Thoracic aorta (tissue), 2 donors: ENCODE results near the gene MINDY4. TPM values are rescaled to one million over a fixed set of nuclear protein-coding genes. Genes with fewer than 3 reads are reported as not detected.
A peak's percentile ranks its signal among the peaks of the same experiment; 100 is the strongest.

Source experiments
- ATAC-seq: fragments of 150-250 bp; one replicate; pipeline ENCODE4 v1.8.0; 2017; ENCODE audit warnings: low read depth; ENCODE audit not compliant: insufficient number of reproducible peaks, low FRiP score
- DNase-seq: peaks from one replicate; pipeline ENCODE4 v3.0.0-alpha.2; 2020; ENCODE audit warnings: low spot score
- H3K27ac ChIP-seq, 2 donors: fragments of 200-600 bp; sonication (generic); 1 replicate in 1 of 2; 2 replicates in 1 of 2; pipeline ENCODE4 v1.5.1; 2016; ENCODE audit warnings: mild to moderate bottlenecking in 2 of 2, moderate library complexity in 2 of 2
- H3K27me3 ChIP-seq: fragments of 200-600 bp; sonication (generic); replicated peaks from 2 replicates; pipeline ENCODE4 v1.6.0; 2016; ENCODE audit warnings: mild to moderate bottlenecking; ENCODE audit not compliant: insufficient read depth
- H3K36me3 ChIP-seq: fragments of 200-600 bp; sonication (generic); one replicate; pipeline ENCODE4 v1.5.1; 2016
- H3K4me1 ChIP-seq, 2 donors: fragments of 200-600 bp; sonication (generic); 1 replicate in 1 of 2; 2 replicates in 1 of 2; pipeline versions ENCODE4 v1.5.1 to v1.6.0; 2016; ENCODE audit warnings: low read depth in 2 of 2, mild to moderate bottlenecking in 1 of 2; ENCODE audit not compliant: control insufficient read depth in 1 of 2
- H3K4me3 ChIP-seq: fragments of 200-600 bp; sonication (generic); 2 replicates; pipeline ENCODE4 v1.5.1; 2016; ENCODE audit warnings: mild to moderate bottlenecking
- H3K9me3 ChIP-seq: fragments of 200-600 bp; sonication (generic); 2 replicates; pipeline ENCODE4 v1.5.1; 2016
- total RNA-seq, 2 donors: library from RNA; depleted of rRNA; stranded (reverse); fragments of >200 nt; gene quantifications; one replicate each; pipeline versions ENCODE4 v1.1.0 to v1.2.3, GENCODE V29; 2016
- TF ChIP-seq, protein P1 (sequence below): fragments of 200-600 bp; sonication (generic); IDR thresholded peaks from one replicate; pipeline ENCODE4 v1.5.1; 2019; ENCODE audit warnings: antibody characterized with exemption

The MINDY4 gene
- total RNA-seq, 2 donors from 2014 or later = 32.0 to 44.0 TPM

- H3K4me1 ChIP-seq = peaks cover 28 to 76% of the 10 kb centered on the region in 2 donors
- ATAC-seq (no peak), DNase-seq (no peak)
- H3K27ac ChIP-seq = no peak overlapping the region
- TF ChIP-seq, protein P1, sequence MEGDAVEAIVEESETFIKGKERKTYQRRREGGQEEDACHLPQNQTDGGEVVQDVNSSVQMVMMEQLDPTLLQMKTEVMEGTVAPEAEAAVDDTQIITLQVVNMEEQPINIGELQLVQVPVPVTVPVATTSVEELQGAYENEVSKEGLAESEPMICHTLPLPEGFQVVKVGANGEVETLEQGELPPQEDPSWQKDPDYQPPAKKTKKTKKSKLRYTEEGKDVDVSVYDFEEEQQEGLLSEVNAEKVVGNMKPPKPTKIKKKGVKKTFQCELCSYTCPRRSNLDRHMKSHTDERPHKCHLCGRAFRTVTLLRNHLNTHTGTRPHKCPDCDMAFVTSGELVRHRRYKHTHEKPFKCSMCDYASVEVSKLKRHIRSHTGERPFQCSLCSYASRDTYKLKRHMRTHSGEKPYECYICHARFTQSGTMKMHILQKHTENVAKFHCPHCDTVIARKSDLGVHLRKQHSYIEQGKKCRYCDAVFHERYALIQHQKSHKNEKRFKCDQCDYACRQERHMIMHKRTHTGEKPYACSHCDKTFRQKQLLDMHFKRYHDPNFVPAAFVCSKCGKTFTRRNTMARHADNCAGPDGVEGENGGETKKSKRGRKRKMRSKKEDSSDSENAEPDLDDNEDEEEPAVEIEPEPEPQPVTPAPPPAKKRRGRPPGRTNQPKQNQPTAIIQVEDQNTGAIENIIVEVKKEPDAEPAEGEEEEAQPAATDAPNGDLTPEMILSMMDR = no peak
- H3K9me3 ChIP-seq = no peaks in the 10 kb centered on the region
- H3K4me3 ChIP-seq = no peak overlapping the region
- no peaks in the 10 kb centered on the region for H3K27me3 ChIP-seq
- no peaks in the 10 kb centered on the region for H3K36me3 ChIP-seq
These were observed 126.6 kb downstream of the MINDY4 start for GRCh38 chr7:30897770-30898169.

- H3K27ac ChIP-seq = no peak overlapping the region
- no peak for ATAC-seq
- peaks cover 24 to 70% of the 10 kb centered on the region in 2 donors for H3K4me1 ChIP-seq
- H3K36me3 ChIP-seq = no peaks in the 10 kb centered on the region
- H3K9me3 ChIP-seq = no peaks in the 10 kb centered on the region
- no peak overlapping the region for H3K4me3 ChIP-seq
- TF ChIP-seq, protein P1 = no peak
- H3K27me3 ChIP-seq = no peaks in the 10 kb centered on the region
- no peak for DNase-seq
These were observed 127.2 kb downstream of the MINDY4 start for GRCh38 chr7:30898411-30898810.

DNA sequence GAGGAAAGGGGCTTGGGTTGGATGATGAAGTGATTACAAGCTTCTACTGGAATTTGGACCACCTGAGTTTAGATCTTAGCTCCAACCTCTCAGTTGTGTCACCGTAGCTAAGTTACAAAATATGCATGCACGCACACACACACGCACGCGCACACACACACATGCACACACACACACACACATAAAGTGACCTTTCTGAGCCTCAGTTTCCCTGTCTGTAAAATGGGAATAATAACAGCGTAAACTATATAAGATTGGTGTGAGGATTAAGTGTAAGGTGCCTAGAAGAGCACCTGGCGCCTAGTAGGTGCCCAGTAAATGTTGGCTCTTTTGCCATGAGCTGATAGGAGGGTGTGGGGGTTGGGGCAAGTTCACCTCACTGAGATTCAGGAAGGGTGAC, 127.8 kb downstream of the MINDY4 start:
- peak overlapping the region; percentile 68 to 88 for H3K27ac ChIP-seq
- H3K27me3 ChIP-seq = no peaks in the 10 kb centered on the region
- no peak for ATAC-seq
- no peak overlapping the region for H3K4me3 ChIP-seq
- peaks cover 17 to 64% of the 10 kb centered on the region in 2 donors for H3K4me1 ChIP-seq
- TF ChIP-seq, protein P1 = no peak
- H3K36me3 ChIP-seq = no peaks in the 10 kb centered on the region
- H3K9me3 ChIP-seq = no peaks in the 10 kb centered on the region
- DNase-seq = no peak

DNA sequence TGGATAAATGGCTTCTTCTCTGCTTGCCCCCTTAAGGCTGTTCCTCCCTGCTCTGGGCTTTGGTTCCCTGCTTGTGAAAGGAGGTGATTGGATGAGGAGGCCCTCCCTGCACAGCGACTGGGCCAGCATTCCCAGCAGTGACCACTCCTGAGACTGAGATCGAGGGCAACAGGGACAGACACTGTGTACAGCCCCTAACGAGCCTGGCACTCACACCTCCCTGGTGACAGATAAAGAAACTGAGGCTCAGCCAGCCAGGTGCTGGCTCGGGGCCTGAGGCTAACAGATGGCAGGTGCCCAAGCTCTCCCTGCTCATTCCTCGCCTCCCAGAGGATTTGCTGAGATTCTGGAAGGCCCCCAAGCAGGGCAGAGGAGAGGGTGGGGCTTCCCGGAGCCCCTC, 128.4 kb downstream of the MINDY4 start:
- Histone ChIP-seq H3K4me3 (peak overlapping the region; percentile 7), H3K27ac (peak overlapping the region; percentile 68 to 88), H3K4me1 (peaks cover 13 to 58% of the 10 kb centered on the region in 2 donors), H3K9me3 (no peaks in the 10 kb centered on the region), H3K27me3 (no peaks in the 10 kb centered on the region), H3K36me3 (no peaks in the 10 kb centered on the region)
- TF ChIP-seq, protein P1 = no peak
- ATAC-seq (no peak), DNase-seq (no peak)

DNA sequence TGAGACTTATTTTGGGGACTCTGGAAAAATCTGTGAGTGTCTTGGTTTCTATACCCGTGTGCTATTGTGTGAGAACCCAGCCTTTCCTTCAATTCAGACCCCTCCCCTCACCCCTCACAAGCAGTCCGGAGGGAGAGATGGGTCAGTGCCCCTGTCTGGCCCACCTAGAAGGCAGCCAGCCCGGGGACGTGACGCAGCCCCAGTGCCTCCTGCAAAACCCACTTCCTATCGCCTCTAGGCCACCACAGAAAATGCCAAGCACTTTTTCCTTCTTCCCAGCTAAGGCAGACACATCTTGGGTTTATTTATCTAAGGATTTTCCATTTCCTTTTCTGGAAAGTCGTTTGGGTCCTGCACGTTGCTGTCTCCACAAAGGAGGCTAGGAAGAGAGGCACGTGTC, 128.8 kb downstream of the MINDY4 start:
- H3K27ac ChIP-seq = peak overlapping the region; percentile 68 to 88
- H3K4me1 ChIP-seq = peaks cover 13 to 56% of the 10 kb centered on the region in 2 donors
- DNase-seq (no peak), ATAC-seq (no peak)
- H3K36me3 ChIP-seq = no peaks in the 10 kb centered on the region
- TF ChIP-seq, protein P1 = no peak
- peak overlapping the region; percentile 7 for H3K4me3 ChIP-seq
- H3K27me3 ChIP-seq = no peaks in the 10 kb centered on the region
- no peaks in the 10 kb centered on the region for H3K9me3 ChIP-seq
